HepG2 (cell line): Measurements from ENCODE around the gene CCDC61. TPM values are rescaled to one million over a fixed set of nuclear protein-coding genes. Genes with fewer than 3 reads are reported as not detected.

Experiments used
- ATF2 ChIP-seq: sonication (generic); formaldehyde crosslinking; IDR thresholded peaks from 2 replicates; pipeline ENCODE4 v1.4.0; 2020; ENCODE audit warnings: missing genetic modification reagents
- BCL6 ChIP-seq: IDR thresholded peaks from 2 replicates; pipeline ENCODE4 v1.6.1; 2016; ENCODE audit warnings: missing genetic modification reagents, missing compliant biosample characterization
- BORCS8-MEF2B ChIP-seq: sonication (generic); formaldehyde crosslinking; IDR thresholded peaks from 2 replicates; pipeline ENCODE4 v1.8.0; 2022; ENCODE audit warnings: mild to moderate bottlenecking, missing genetic modification reagents
- CHD2 ChIP-seq: IDR thresholded peaks from 2 replicates; pipeline ENCODE4 v1.6.1; 2011; ENCODE audit warnings: low read depth, low read length, improper control_type of control experiment
- FOXK2 ChIP-seq: fragments of 450-650 bp; IDR thresholded peaks from 2 replicates; pipeline ENCODE4 v1.6.1; 2016
- HOXA3 ChIP-seq: sonication (generic); formaldehyde crosslinking; IDR thresholded peaks from 2 replicates; pipeline ENCODE4 v1.5.0; 2020; ENCODE audit warnings: missing genetic modification reagents
- HOXA5 ChIP-seq: sonication (generic); formaldehyde crosslinking; IDR thresholded peaks from 2 replicates; pipeline ENCODE4 v1.4.0; 2020; ENCODE audit warnings: missing genetic modification reagents
- MEF2D ChIP-seq: sonication (generic); formaldehyde crosslinking; IDR thresholded peaks from 2 replicates; pipeline ENCODE4 v1.5.1; 2020; ENCODE audit warnings: mild to moderate bottlenecking, missing genetic modification reagents
- MEIS2 ChIP-seq: sonication (generic); formaldehyde crosslinking; IDR thresholded peaks from 2 replicates; pipeline ENCODE4 v1.9.0; 2021; ENCODE audit warnings: mild to moderate bottlenecking, missing genetic modification reagents
- MLX ChIP-seq: IDR thresholded peaks from 2 replicates; pipeline ENCODE4 v1.6.1; 2016
- NCOA2 ChIP-seq: sonication (generic); formaldehyde crosslinking; IDR thresholded peaks from 2 replicates; pipeline ENCODE4 v1.8.0; 2022; ENCODE audit warnings: inconsistent platforms
- RBFOX2 ChIP-seq: fragments of 200-400 bp; formaldehyde crosslinking; IDR thresholded peaks from 2 replicates; pipeline ENCODE4 v1.6.1; 2017; ENCODE audit warnings: low read depth, mild to moderate bottlenecking, low read length
- SAP130 ChIP-seq: IDR thresholded peaks from 2 replicates; pipeline ENCODE4 v1.6.1; 2016; ENCODE audit warnings: low read depth
- SRSF1 ChIP-seq: fragments of 200-400 bp; formaldehyde crosslinking; optimal IDR thresholded peaks from 2 replicates; pipeline ENCODE3; 2017; ENCODE audit warnings: mild to moderate bottlenecking, low read depth, low read length, moderate library complexity
- TGIF2 ChIP-seq: IDR thresholded peaks from 2 replicates; pipeline ENCODE4 v1.6.1; 2016; ENCODE audit warnings: control low read depth, missing compliant biosample characterization
- YY1 ChIP-seq: IDR thresholded peaks from 2 replicates; pipeline ENCODE4 v1.6.1; 2011; ENCODE audit warnings: low read length, low read depth, moderate library complexity, mild to moderate bottlenecking; ENCODE audit not compliant: insufficient read depth, insufficient replicate concordance
- ZBTB33 ChIP-seq: sonication (generic); formaldehyde crosslinking; IDR thresholded peaks from 2 replicates; pipeline ENCODE4 v1.4.0; 2020; ENCODE audit warnings: missing genetic modification reagents
- ZFP62 ChIP-seq: sonication (generic); formaldehyde crosslinking; IDR thresholded peaks from 2 replicates; pipeline ENCODE4 v1.4.0; 2020; ENCODE audit warnings: missing genetic modification reagents
- ZNF224 ChIP-seq: sonication (generic); formaldehyde crosslinking; IDR thresholded peaks from 2 replicates; pipeline ENCODE4 v1.5.0; 2020; ENCODE audit warnings: mild to moderate bottlenecking, missing genetic modification reagents
- ZNF296 ChIP-seq: sonication (generic); formaldehyde crosslinking; conservative IDR thresholded peaks from 2 replicates; pipeline ENCODE4 v1.5.0; 2020; ENCODE audit warnings: mild to moderate bottlenecking, missing genetic modification reagents
- ZNF501 ChIP-seq: sonication (generic); formaldehyde crosslinking; IDR thresholded peaks from 2 replicates; pipeline ENCODE4 v1.5.1; 2020; ENCODE audit warnings: mild to moderate bottlenecking, moderate library complexity, missing genetic modification reagents
- ZNF562 ChIP-seq: sonication (generic); formaldehyde crosslinking; IDR thresholded peaks from 2 replicates; pipeline ENCODE4 v1.8.0; 2022; ENCODE audit warnings: missing genetic modification reagents, borderline replicate concordance
- ZNF574 ChIP-seq: sonication (generic); formaldehyde crosslinking; IDR thresholded peaks from 2 replicates; pipeline ENCODE4 v1.4.0; 2020; ENCODE audit warnings: missing genetic modification reagents
- ZNF703 ChIP-seq: sonication (generic); formaldehyde crosslinking; IDR thresholded peaks from 2 replicates; pipeline ENCODE4 v1.5.1; 2020; ENCODE audit warnings: missing genetic modification reagents, mild to moderate bottlenecking, moderate library complexity, borderline replicate concordance
- ZNF724P ChIP-seq: sonication (generic); formaldehyde crosslinking; IDR thresholded peaks from 2 replicates; pipeline ENCODE4 v1.8.0; 2022; ENCODE audit warnings: missing genetic modification reagents, borderline replicate concordance
- polyA plus RNA-seq, 8 experiments: library from polyadenylated mRNA; depleted of rRNA in 3 of 8; stranded (reverse) in 7 of 8; unstranded in 1 of 8; fragments of >200 nt; fragmentation: Illumina TruSeq in 4 of 8; extraction: Trizol in 4 of 8; gene quantifications; 2 replicates each; pipeline versions ENCODE4 v1.2.1 to v1.2.3, GENCODE V29; 2011 to 2016; ENCODE audit warnings: low read depth in 4 of 8, missing spikeins in 1 of 8, mixed read lengths in 1 of 8; ENCODE audit not compliant: insufficient read depth in 1 of 8
- total RNA-seq, 5 experiments: library from RNA; depleted of rRNA; stranded (reverse); fragments of >200 nt; fragmentation: Illumina TruSeq; extraction: Trizol; gene quantifications; 2 replicates each; pipeline ENCODE4 v1.2.3, GENCODE V29; 2016; ENCODE audit warnings: low read depth in 1 of 5

CCDC61 gene
- total and polyA plus RNA-seq, 2 of the 13 experiments (the other 11 are each of a cell fraction or from before 2014, with no cell fraction given), result 4.2 to 4.9 TPM

GRCh38 chr19:45994998-45995714 lies at the start of gene CCDC61 (continued):
- TF ChIP-seq ZBTB33 (CRISPR knock-in tag) (no peak), HOXA5 (CRISPR knock-in tag) (0 out of 2 replicates have a peak, but pooled peaks have one; percentile 63), ZNF562 (CRISPR knock-in tag) (no peak), SRSF1 (no peak), ZNF574 (CRISPR knock-in tag) (0 out of 2 replicates have a peak, but pooled peaks have one; percentile 18), ZNF724P (CRISPR knock-in tag) (no peak), HOXA3 (peak; percentile 36; the same call in 1 of the 2 replicates), ZNF501 (CRISPR knock-in tag) (no peak), ZNF703 (CRISPR knock-in tag) (no peak), CHD2 (0 out of 2 replicates have a peak, but pooled peaks have one; percentile 65), SAP130 (peak; percentile 96), ZNF296 (CRISPR knock-in tag) (no peak), ATF2 (CRISPR knock-in tag) (no peak; the same call in 1 of the 2 replicates), FOXK2 (no peak), MLX (CRISPR knock-in tag) (peak; percentile 49; the same call in 1 of the 2 replicates), BORCS8-MEF2B (peak; percentile 8; the same call in 1 of the 2 replicates), ZNF224 (CRISPR knock-in tag) (no peak), ZFP62 (no peak), RBFOX2 (peak; percentile 70), YY1 (peak; percentile 7), TGIF2 (0 out of 2 replicates have a peak, but pooled peaks have one; percentile 12), MEF2D (no peak), NCOA2 (CRISPR knock-in tag) (no peak), MEIS2 (CRISPR knock-in tag) (no peak; the same call in 1 of the 2 replicates), BCL6 (CRISPR knock-in tag) (0 out of 2 replicates have a peak, but pooled peaks have one; percentile 7)
